Calu3 (cell line): Measurements from ENCODE around the gene ELOVL6. TPM values are rescaled to one million over a fixed set of nuclear protein-coding genes. Genes with fewer than 3 reads are reported as not detected.
"Not testable (repeated sequence)": the region's sequence is repeated elsewhere in the genome, so short reads cannot be mapped to it uniquely, and the experiment has no call there.

Experiments used
- BruUV-seq: library from RNA; stranded (reverse); fragments of 400-500 nt; replicated peaks from 2 replicates; lab custom pipeline; 2021; lab: Mats Ljungman, UMichigan
- CTCF ChIA-PET: fragments of 300-600 bp; sonication (Branson Sonifier 250); formaldehyde crosslinking; loops from one replicate; lab custom pipeline; 2022; ENCODE audit warnings: antibody characterized with exemption; lab: Charles Lee
- DNase-seq: peaks from one replicate; pipeline ENCODE4 v3.0.0; 2022
- H3K27ac Mint-ChIP-seq: one replicate; pipeline ENCODE4 v1.8.0; 2022; ENCODE audit warnings: mixed read lengths; ENCODE audit not compliant: unreplicated experiment
- H3K27me3 Mint-ChIP-seq: one replicate; pipeline ENCODE4 v1.8.0; 2022; ENCODE audit warnings: mixed read lengths; ENCODE audit not compliant: unreplicated experiment
- H3K36me3 Mint-ChIP-seq: one replicate; pipeline ENCODE4 v1.8.0; 2022; ENCODE audit warnings: mild to moderate bottlenecking, moderate library complexity, mixed read lengths; ENCODE audit not compliant: insufficient read depth, unreplicated experiment
- H3K4me1 Mint-ChIP-seq: one replicate; pipeline ENCODE4 v1.8.0; 2022; ENCODE audit warnings: mild to moderate bottlenecking, low read depth, mixed read lengths; ENCODE audit not compliant: unreplicated experiment
- H3K4me3 Mint-ChIP-seq: one replicate; pipeline ENCODE4 v1.8.0; 2022; ENCODE audit warnings: mild to moderate bottlenecking, low read depth, moderate library complexity, mixed read lengths; ENCODE audit not compliant: unreplicated experiment
- H3K9me3 Mint-ChIP-seq: one replicate; pipeline ENCODE4 v1.8.0; 2022; ENCODE audit warnings: low read depth, mixed read lengths; ENCODE audit not compliant: unreplicated experiment
- intact Hi-C: fragments of 100-400 bp; cut with micrococcal nuclease; formaldehyde crosslinking; loops from one replicate; pipeline ENCODE4 v1.10.0; 2022; ENCODE audit not compliant: unreplicated experiment
- total RNA-seq: library from RNA; stranded (reverse); gene quantifications from 2 replicates; pipeline ENCODE4 v1.2.3, GENCODE V29; 2022
- TF ChIP-seq, protein P1 (sequence below): fragments of 200-600 bp; IDR thresholded peaks from one replicate; pipeline ENCODE4 v1.8.0; 2022; ENCODE audit warnings: antibody characterized with exemption; ENCODE audit not compliant: unreplicated experiment

ELOVL6 gene
- total RNA-seq, 1 experiment from 2014 or later = 26.1 TPM

GRCh38 chr4:110236324-110236723, 37.9 kb upstream of the ELOVL6 start:
- BruUV-seq = no TSS peak
- intact Hi-C loops = no loop called here
- Mint-ChIP-seq H3K27me3 (no peaks in the 10 kb centered on the region), H3K4me3 (no peak overlapping the region), H3K27ac (no peak overlapping the region), H3K36me3 (no peaks in the 10 kb centered on the region), H3K4me1 (peaks cover 9% of the 10 kb centered on the region), H3K9me3 (no peaks in the 10 kb centered on the region)
- DNase-seq = no peak
- TF ChIP-seq, protein P1, sequence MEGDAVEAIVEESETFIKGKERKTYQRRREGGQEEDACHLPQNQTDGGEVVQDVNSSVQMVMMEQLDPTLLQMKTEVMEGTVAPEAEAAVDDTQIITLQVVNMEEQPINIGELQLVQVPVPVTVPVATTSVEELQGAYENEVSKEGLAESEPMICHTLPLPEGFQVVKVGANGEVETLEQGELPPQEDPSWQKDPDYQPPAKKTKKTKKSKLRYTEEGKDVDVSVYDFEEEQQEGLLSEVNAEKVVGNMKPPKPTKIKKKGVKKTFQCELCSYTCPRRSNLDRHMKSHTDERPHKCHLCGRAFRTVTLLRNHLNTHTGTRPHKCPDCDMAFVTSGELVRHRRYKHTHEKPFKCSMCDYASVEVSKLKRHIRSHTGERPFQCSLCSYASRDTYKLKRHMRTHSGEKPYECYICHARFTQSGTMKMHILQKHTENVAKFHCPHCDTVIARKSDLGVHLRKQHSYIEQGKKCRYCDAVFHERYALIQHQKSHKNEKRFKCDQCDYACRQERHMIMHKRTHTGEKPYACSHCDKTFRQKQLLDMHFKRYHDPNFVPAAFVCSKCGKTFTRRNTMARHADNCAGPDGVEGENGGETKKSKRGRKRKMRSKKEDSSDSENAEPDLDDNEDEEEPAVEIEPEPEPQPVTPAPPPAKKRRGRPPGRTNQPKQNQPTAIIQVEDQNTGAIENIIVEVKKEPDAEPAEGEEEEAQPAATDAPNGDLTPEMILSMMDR = no peak
- CTCF ChIA-PET = no interaction called here

- intact Hi-C loops, H3K27me3 Mint-ChIP-seq, H3K4me1 Mint-ChIP-seq, H3K9me3 Mint-ChIP-seq, BruUV-seq, H3K36me3 Mint-ChIP-seq, CTCF ChIA-PET, DNase-seq, H3K4me3 Mint-ChIP-seq, H3K27ac Mint-ChIP-seq: not testable (repeated sequence)
Measured at GRCh38 chr4:110233581-110233980, 35.2 kb upstream of the ELOVL6 start.

DNA sequence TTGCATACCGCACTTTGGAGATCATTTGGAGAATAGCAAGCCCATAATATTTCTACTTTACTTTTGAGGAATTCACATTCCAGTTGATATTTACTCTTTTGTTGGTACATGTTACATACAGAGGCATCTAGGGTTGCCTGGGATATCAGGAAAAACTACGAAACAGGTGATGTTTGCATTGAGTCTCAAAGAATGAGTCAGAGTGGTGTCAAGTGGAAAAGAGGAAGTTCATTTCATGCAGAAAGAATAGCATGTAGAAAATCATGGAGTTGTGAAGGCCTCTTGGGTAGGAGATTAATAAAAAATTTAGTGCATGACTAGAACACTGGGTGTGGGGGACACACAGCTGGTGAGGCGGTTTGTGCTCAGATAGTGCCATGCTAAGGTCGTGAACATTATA, 33.5 kb upstream of the ELOVL6 start:
- BruUV-seq = no TSS peak
- peak; percentile 6 for DNase-seq
- intact Hi-C loops = no loop called here
- H3K4me1 Mint-ChIP-seq = peaks cover 9% of the 10 kb centered on the region
- no peaks in the 10 kb centered on the region for H3K9me3 Mint-ChIP-seq
- H3K27me3 Mint-ChIP-seq = no peaks in the 10 kb centered on the region
- TF ChIP-seq, protein P1 = no peak
- CTCF ChIA-PET = no interaction called here
- peak overlapping the region; percentile 28 for H3K27ac Mint-ChIP-seq
- no peak overlapping the region for H3K4me3 Mint-ChIP-seq
- H3K36me3 Mint-ChIP-seq = no peaks in the 10 kb centered on the region

GRCh38 chr4:110229266-110229665, 30.9 kb upstream of the ELOVL6 start:
- no peaks in the 10 kb centered on the region for H3K36me3 Mint-ChIP-seq
- TF ChIP-seq, protein P1 = no peak
- CTCF ChIA-PET = no interaction called here
- H3K27me3 Mint-ChIP-seq = no peaks in the 10 kb centered on the region
- peaks cover 16% of the 10 kb centered on the region for H3K4me1 Mint-ChIP-seq
- no peaks in the 10 kb centered on the region for H3K9me3 Mint-ChIP-seq
- DNase-seq = no peak
- H3K4me3 Mint-ChIP-seq = no peak overlapping the region
- no TSS peak for BruUV-seq
- H3K27ac Mint-ChIP-seq = no peak overlapping the region
- intact Hi-C loops = no loop called here

GRCh38 chr4:110224812-110225211, 26.4 kb upstream of the ELOVL6 start:
- no peaks in the 10 kb centered on the region for H3K36me3 Mint-ChIP-seq
- no TSS peak for BruUV-seq

More at GRCh38 chr4:110224812-110225211, 26.4 kb upstream of the ELOVL6 start:
- TF ChIP-seq, protein P1 = no peak
- intact Hi-C loops = no loop called here
- no peak for DNase-seq
- Mint-ChIP-seq H3K27ac (no peak overlapping the region), H3K9me3 (no peaks in the 10 kb centered on the region), H3K4me3 (no peak overlapping the region), H3K27me3 (no peaks in the 10 kb centered on the region), H3K4me1 (peaks cover 7% of the 10 kb centered on the region)
- CTCF ChIA-PET = no interaction called here
